Hematopoietic multipotent progenitor cell treated with erythropoietin and hydrocortisone succinate and interleukin-3 and kit ligand, for 4 days (in vitro differentiated cells): Measurements from ENCODE around the gene NEK4.
A peak's percentile ranks its signal among the peaks of the same experiment; 100 is the strongest.

ENCODE experiments used
- DNase-seq: peaks from one replicate; pipeline ENCODE4 v3.0.0-alpha.2; 2015

NEK4 gene

GRCh38 chr3:52792961-52793695, 22.4 kb upstream of the NEK4 start:
- peak; percentile 50 for DNase-seq

DNA sequence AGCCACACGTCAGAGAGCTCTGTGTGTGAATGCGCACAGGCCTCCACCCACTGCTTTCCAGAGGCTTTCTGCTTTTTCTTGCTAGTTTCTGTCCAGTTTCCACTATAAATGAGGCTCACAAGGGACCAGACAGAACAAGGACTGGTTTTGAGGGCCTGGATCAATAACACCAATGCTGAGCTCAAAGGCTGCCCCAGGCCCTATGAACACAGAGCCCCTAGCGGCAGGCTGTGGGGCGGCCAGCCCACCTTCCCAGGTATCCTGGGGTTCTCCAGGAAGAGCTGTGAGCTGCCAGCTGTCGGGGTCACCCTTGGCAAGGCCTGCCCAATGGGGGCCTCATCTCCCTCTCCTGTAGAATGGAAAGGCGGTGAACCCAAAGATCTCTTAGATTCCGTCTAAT, 21.7 kb upstream of the NEK4 start:
- DNase-seq, result no peak

- no peak for DNase-seq
Measured at GRCh38 chr3:52791928-52792327, 21.2 kb upstream of the NEK4 start.

DNA sequence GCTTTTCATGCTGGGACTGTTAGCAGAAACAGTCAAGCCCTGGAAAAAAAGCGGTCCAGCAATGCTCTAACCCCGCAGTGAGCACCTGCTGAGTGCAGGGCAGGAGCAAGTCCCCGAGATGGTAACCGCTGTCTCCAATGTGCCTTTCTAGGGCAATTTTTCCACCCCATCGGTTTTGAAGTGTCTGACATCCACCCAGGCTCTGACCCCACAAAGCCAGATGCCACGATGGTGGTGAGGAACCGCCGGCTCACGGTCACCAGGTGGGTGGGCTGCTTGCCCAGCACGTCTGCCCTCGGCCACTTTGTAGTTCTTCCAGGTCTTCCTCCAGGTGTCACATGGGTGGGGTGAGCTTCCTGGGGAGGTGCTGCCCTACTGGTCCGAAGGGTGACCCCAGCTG, 20.6 kb upstream of the NEK4 start:
- DNase-seq, result no peak

DNA sequence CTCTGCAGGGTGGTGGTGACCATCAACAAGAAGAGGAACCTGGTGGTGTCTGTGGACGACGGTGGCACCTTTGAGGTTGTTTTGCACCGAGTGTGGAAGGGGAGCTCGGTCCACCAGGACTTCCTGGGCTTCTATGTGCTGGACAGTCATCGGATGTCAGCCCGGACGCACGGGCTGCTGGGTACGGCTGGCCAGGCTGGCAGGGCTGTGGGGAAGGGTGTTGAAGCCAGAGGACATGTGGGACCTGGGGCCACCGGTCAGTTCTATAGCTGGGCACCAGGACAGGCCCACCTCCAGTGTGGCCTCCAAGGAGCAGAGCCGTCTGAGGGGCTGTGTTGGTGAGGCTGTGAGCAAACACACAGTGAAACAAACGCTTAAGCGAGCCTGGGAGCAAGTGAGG, 20.0 kb upstream of the NEK4 start:
- no peak for DNase-seq

DNA sequence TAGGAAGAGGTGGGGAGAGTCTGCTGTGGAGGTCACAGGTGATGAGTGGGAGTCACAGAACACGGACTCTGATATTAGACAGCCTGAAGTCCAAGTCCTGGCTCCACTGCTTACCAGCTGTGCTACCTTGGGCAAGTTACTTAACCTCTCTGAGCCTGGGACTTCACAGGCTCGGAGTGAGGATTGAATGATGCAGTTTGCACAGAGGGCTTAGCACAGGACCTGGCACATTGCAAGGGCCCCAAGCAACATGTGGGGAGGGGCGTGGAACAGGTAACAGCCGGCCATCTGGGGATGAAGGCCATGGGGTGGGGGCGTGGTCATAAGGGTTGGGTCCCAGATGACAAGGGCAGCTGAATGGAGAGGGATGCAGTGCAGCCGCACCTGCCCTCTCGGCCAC, 19.6 kb upstream of the NEK4 start:
- no peak for DNase-seq

DNA sequence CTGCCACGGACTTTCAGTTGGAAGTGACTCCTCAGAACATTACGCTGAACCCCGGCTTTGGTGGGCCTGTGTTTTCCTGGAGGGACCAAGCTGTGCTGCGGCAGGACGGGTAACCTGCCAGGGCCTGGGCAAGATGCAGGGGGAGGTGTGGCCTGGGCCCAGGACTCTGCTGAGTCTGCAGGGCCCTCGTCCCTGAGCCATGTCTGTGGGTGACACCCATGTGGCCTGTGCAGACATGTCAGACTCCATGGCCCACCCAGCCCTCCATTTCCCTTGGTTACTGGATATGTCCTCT, 19.0 kb upstream of the NEK4 start:
- no peak for DNase-seq

DNA sequence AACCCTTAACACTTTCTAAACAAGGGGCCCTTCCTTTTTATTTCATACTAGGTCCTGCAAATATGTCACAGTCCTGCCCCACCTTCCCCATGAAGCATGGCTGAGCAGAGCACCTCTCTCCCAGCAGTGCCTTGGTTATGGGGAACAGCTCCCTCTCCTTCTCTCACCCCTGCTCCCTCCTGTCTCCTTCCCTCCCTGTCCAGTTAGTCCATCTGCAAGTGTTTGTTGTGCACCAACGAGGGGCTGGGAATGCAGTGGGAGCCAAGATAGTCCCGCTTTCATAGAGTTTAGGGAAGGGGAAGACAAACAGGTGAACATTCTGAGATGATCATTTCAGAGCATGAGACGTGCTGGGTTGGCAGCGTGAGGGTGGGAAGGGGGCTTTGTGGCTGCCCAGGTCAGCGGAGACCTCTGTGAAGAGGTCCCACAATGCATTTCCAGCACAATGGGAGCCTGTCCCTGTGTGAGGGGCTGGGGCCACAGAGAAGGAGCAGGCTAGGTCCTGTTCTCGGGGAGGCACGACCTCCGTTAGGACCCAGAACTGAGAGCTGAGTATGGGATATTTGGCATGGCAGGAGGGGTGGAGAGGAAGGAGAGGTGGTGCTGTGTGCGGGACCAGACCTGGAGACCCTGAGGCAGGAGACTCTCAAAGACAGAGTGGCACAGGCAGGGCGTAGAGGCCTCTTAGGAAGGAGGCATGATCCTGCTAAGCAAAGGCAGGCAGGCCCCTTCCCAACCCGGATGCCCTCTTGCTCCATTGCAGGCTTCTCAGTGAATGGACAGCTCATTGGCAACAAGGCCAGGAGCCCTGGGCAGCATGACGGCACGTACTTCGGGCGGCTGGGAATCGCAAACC, 18.4 kb upstream of the NEK4 start:
- DNase-seq, result no peak

DNA sequence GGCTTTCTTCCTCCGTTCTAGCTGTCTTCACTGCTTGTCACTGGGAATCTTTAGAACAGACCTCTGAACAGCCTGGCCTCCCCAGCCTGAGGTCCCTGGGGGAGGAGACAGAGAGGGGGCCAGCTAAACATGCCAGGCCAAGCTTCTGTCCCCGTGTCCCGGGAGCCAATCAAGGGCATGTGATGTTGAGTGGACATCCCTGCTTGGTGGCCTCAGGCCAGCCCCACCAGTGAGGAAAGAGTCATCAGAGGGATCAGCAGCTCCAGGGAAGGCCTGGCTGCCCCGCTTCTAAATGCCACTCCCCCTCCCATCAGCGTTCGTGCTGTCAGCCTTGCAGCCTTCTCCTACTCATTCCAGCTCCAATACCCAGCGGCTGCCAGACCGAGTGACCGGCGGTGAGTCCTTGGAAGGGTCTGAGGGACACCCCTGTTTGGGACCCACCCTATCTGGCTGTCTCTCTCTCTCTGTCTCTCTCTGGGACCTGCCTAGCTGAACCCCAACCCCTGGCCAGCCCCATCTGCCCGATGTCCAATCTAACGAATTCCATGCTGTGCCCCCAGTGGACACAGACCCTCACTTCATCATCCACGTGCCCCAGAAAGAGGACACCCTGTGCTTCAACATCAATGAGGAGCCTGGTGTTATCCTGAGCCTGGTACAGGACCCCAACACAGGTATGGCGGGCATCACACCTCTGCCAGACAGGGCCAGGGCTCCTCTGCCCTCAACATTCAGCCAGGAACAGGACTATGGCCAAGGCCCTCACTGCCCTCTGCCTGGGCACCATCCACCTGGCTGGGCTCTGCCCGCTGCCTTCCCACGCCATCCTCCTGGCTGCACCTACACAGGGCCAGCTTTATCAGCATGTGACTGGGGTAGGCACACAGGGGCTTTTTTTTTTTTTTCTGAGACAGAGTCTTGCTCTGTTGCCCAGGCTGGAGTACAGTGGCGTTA, 17.2 kb upstream of the NEK4 start:
- DNase-seq, result no peak

GRCh38 chr3:52787246-52787645, 16.5 kb upstream of the NEK4 start:
- DNase-seq, result no peak

DNA sequence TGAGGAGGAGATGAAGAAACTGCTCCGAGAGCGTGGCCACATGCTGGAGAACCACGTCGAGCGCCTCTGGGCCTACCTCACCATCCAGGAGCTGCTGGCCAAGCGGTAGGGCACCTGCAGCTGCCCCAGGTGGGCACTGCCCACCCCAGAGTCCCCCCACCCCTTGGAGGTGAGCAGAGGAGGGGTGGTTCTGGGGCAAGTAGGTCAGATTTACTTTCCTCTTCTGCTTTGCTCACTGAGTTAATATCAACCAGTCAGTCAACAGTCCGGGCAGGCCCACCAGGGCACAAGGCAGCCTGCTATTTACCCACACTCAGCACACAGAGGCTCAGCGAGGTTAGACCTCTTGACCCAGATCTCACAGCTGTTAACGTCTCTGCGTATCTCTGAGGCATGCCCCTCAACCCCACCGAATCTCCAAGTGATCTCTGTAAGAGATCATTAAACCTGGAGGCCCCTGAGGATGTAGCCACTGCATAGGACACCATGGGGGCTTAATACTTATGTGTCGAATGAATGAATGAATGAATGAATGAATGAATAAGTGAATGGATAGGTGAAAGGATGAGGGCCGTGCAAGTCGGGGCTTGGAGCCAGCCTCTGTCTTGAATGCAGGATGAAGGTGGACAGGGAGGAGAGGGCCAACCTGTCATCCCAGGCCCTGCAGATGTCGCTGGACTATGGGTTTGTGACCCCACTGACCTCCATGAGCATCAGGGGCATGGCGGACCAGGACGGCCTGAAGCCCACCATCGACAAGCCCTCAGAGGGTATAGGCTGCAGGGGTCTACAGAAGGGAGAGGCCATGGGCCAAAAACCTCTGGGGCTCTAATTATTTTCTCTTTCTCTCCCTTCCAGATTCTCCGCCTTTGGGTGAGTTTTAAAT, 15.8 kb upstream of the NEK4 start:
- DNase-seq, result no peak

- DNase-seq, result no peak
Measured at GRCh38 chr3:52784931-52785590, 14.3 kb upstream of the NEK4 start.

GRCh38 chr3:52784021-52784621, 13.4 kb upstream of the NEK4 start:
- no peak for DNase-seq

- DNase-seq, result no peak
Measured at GRCh38 chr3:52783211-52783555, 12.4 kb upstream of the NEK4 start.

DNA sequence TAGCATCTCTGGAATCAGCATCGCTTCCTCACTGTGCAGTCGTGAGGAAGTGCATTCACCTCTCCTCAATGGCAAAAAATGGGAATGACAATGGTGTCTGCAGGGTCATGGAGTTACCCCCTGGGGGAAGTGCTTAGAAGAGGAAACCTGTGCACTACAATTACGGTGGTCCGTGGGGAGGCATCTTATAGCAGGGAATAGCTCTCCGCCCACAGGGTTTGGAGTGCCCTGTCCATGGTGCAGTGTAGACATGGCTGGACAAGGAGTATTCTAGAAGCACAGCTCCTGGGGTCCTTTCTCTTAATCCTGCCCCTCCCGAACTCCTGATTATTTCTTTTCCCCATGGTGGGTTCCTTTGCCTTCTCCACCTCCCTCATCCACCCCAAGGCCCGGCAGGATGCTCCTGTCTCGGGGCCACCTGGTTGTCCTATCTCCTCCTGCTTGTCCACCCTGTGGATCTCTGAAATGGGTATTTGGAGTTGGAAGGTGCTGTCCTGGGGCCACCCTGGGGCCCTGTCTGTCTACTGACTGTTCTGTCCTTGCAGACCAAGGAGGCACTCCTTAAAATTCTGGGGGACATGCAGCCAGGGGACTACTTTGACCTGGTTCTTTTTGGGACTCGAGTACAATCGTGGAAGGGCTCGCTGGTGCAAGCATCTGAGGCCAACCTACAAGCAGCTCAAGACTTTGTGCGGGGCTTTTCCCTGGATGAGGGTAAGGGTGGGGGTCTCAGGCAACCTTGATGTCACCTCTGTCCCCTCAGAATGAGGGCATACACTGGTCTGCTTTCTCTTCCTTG, 11.9 kb upstream of the NEK4 start:
- no peak for DNase-seq

DNA sequence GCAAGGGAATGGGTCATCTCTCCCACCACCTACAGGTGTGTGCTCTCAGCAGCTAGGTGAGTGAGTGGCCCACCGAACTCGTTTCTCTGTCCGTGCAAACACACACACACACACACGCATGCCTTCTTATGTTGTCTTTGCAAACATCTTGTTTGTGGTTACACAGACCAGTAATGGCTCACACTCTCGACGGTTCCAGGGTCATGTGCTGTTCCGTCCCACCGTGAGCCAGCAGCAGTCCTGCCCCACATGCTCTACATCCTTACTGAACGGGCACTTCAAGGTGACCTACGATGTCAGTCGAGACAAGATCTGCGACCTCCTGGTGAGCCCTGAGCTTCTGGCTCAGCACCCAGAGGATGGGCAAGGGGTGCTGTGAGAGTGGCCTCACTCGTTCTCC, 11.0 kb upstream of the NEK4 start:
- no peak for DNase-seq

- DNase-seq, result no peak
Measured at GRCh38 chr3:52779837-52780585, 9.3 kb upstream of the NEK4 start.

DNA sequence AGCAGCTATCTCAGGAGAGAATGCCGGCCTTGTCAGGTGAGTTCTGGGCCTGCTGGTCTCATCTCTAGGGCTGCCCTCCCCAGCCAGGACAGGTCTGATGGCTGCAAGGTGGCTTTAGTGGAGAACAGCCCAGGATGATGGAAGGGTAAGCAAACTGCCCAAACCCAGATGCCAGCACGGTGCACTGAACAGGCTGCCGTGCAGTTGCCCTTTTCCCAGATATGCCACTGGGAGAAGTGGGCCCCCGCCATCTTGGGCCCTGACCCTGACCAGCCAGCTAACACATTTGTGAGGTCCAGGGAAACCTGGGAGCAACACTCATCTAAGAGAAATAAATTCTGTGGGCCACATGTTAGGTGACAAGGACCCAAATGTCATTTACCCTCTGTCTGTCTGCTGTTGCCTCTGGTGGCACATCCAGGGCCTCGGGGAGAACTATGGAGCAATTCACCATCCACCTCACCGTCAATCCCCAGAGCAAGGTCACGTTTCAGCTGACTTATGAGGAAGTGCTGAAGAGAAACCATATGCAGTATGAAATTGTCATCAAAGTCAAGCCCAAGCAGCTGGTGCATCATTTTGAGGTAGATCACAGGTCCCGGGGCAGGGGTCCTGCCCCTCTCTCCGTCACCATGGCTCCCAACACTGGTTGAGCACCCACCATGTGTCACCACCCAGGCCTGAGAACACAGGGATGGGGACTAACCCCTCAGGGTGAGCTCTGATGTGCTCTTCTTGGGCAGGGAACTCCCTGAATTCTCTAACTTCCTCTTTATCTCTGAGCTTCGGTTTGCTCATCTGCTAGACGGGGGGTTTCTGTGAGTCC, 8.5 kb upstream of the NEK4 start:
- DNase-seq, result peak; percentile 48
